Activated CD8-positive, alpha-beta memory T cell treated with anti-CD3 and anti-CD28 coated beads, Interleukin-2, amount 50 U/mL, for 24 hours (primary cell): Measurements from ENCODE around the gene FAM200C.

Experiments
- DNase-seq: peaks from one replicate; pipeline ENCODE4 v3.0.0-alpha.2; 2020; ENCODE audit errors: extremely low read depth

Gene FAM200C

DNA sequence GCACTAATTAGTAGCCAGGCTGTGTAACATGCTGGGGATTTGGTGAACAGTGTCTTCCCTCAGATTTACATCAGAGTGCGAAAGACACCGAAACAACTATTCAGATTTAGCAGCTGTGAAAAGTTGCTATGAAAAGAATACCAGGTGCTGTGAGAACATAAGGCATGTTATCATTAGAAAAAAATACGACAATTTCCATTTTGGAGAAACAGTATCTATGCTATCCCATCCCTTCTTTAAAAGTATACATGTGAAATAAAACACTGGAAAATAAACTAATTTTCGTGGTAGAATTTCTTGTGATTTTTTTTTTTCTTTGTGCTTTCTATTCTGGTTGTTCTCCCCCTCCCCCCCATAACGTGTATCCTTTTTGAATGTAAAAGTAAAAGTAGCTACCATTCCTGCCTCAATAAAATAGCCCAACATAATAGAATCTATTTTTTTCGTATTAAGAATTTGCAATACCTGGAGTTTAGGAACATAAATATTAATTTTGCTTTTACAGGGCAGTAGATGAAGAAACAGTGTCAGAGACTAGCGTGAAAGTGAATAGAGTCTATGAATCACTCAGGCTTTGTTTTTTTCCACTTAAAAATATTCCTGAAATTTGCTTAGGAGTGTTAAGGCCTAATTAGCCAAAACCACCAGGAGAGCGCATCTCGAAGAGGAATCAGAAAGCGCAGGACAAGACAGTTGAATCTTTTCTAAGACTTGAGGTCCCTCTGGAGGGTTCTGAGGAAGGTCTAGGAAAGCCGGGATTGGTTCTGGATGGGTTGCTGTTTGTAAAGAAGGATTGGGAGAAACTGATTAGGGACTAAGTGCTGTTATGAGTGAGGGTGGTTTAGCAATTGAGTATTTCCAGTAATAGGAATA is 19.8 kb upstream of the FAM200C start:
- no peak for DNase-seq

DNA sequence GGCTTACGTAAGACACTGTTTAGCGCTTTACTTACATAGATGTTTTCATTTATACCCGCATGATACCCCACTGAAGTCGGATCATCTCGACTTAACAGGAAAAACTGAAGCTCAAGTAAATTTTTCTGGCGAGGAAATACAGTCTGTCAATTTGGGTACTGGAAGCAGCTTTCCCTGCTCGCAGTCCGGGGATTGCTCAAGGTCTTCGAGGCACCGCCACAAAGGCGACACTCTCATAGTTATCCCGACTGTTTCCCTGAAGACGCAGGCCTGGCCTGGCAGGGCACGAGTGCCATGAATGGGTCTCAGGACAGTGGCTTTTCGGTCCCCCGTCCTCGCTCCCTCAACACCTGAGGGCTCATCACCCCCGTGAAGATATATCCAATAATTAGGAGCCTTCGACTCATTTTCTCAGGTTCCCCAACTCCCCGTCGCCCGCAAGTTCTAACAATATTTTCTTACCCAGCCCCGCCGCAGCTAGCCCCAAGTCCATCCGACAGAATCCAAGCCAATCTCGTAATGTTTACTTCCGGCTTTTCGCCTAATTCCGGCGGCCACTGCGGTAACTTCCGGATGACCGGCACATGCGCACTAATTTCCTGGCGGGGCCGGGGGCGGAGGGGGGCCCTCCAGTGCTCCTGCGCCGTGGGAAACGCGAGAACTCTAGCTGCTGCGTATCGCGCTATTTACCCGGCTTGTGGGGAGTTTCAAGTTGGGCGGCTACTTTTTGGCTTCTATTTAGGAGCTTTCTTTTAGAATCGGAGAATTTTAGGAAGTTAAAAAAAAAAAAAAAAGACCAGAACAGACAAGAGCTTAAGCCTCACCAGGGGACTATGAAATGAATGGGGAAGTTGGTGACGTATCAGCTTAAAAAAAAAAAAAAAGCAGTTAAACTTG is 19.0 kb upstream of the FAM200C start, which contains the start of gene SLU7:
TSS of gene SLU7 (minus strand) at position 521 of the 897 bp plus-strand sequence. CDS start 3,787 bp downstream, outside the sequence.
- peak; percentile 93 for DNase-seq

DNA sequence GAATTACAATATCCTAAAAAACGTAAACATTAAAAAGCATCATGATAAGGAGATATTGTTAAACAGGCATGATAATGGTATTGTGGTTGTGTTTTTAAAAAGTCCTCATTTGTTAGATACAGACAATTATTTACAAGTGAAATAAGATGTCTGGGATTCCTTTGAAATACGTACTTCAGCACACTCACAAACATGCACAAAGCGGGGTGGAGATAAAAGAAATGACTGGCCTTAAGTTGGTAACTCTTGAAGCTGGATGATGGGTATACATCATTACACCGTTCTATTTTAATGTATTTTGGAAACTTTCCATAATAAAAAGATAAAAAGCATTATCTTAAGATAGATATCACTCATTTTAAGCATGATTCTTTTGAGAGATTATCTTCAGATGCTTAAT is 1.0 kb downstream of the FAM200C start:
- no peak for DNase-seq

DNA sequence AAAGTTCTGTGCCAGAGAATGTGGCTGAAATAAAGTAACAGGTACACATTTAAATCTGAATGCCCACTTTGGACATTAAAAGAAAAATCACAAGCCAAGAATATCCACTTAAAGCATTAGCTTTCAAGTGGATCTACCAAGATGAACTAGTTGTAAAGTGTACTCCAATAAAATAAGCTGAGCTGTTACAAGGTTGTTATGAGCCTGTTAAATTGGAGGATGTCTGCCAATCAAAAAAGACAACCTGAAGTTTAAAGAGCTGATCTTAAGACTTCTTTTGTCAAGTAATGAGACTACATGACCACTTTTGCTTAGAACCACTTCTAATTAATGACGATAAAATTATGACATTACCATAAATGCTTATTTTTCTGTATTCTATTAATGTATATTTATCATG is 2.4 kb downstream of the FAM200C start:
- no peak for DNase-seq

DNA sequence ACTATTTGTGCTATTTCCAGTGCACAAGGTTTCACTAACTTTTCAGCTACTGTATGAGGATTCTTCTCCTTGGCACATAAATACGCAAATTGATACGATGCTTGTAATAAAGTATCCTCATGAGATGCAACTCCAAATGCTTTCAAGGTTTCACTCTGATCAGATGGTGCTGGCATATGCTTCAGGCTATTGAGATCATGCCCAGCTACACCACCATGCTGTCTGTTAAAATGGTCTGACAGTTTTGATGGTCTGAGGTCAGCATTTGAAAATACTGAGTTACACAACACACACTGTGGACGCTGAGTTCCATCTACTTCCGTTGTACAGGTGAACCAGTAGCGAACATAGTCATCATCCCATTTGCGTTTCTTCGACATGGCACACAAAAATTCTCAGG is 4.7 kb downstream of the FAM200C start:
- no peak for DNase-seq

DNA sequence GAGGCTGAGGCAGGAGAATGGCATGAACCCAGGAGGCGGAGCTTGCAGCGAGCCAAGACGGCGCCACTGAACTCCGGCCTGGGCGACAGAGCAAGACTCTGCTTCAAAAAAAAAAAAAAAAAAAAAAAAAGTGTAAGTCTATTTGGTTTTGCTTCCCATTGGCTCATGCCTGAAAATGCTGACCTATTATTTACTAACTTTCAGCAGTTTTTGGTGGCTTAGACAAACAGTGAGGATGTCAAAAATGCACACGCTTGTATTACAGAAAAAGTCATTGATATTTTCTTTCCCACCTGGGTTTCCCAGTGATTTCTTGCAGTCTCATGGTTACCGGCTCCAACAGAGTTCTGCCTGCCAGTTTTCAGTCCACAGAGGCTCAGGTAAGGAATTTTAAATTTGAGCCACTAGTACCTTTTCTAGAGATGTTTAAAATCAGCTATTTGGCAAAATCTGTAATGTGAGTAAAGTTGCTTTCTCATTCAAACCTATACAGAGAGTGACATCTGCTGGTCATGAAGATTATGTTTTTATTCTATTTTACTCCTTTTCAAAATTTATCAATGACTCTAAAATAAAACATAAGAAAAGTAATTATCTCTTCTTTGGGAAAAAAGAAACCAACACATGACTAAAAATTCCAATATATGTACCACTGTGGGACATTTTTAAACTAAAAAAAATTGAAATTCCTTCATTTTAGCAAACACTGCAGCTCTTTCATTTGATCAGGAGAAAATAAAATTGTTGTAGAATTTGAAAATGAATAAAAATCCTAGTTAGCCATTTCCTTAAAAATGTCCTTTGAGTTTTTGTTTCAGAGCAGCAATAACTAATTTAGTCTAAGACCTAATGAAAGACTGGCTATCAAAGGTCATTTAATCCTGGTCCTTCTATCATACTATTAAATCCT is 8.8 kb downstream of the FAM200C start:
- no peak for DNase-seq

DNA sequence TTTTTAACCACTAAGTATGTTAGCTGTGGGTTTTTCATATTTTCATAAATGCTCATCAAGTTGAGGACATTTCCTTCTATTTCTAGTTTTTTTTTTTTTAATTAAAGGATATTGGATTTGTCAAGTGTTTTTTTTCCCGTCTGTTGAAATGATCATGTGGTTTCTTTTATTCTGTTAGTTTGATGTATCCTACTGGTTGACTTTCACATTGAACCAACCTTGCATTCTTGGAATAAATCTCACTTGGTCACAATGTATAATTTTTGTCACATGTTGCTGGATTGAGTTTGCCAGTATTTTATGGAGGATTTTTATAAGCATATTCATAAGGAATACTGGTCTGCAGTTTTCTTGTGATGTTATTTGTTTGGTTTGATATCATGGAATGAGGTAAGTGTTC is 12.4 kb downstream of the FAM200C start:
- no peak for DNase-seq

DNA sequence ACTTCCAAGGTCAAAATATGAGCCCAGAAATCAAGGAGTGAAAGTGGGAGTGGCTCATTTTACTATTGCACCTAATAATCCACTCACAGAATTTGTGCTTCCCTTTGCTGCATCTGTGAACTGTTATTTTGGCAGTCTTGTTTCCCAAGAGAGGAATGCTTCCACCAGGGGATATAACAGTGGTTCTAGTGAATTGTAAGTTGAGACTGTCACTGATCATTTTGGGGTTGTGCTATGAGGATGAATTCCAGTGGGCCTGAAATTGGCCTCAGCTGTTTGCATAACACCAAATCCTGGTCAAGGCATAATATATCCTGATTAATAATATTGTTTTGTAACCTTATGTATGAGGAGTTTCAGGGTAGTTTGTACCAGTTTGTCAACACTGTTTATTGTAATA is 14.4 kb downstream of the FAM200C start:
- no peak for DNase-seq

DNA sequence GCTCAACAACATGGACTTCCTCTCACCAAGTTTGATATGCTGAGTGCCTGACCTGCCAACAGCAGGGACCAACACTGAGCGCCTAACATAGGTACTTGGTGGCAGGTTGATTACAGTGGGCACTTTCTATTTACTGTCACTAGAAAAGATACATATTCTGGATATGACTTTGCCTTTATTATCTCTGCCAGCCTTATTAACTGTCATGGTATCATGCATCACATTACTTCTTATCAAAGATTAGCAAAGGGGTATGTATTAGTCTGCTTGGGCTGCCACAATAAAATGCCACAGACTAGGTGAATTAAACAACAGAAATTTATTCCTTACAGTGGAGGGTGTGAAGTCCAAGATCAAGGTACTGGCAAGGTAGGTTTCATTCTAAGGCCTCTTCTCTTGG is 15.2 kb downstream of the FAM200C start:
- DNase-seq: no peak

DNA sequence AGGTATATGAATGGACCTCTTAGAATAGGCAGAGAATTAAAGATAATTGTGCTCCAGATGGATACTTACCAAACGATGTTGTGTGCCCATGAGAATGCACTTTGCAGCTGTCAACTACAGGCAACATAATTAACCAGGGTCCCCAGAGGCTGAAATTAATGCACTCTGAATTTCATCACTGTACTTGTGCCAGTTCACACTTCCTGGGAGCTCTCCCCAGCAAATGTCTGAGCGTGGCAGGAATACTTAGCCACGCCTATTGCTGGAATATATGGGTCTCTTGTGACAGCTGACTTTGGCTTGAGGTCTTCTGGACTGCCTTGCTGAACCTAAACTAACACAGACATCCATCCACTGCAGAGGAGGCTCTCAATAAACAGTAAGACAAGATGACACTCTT is 17.5 kb downstream of the FAM200C start:
- DNase-seq: no peak

DNA sequence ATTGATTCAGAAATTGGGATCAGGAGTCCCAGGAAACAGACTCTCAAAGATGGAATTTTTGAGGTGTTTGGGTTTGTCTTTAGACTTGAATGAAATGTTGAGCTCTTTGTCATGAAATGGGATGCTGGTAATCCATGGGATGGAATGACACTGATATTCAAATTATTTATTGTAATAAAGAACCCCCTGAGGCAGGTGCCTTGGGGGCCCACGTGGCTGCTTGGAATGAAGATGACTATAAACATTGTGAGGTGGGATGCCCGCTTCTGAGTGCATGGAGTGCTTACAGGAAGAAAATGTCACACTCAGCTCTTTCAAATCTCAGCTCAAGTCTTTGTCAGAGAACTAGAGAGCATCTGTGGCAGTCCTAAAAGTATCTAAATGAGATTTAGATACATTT is 19.8 kb downstream of the FAM200C start:
- DNase-seq: no peak

DNA sequence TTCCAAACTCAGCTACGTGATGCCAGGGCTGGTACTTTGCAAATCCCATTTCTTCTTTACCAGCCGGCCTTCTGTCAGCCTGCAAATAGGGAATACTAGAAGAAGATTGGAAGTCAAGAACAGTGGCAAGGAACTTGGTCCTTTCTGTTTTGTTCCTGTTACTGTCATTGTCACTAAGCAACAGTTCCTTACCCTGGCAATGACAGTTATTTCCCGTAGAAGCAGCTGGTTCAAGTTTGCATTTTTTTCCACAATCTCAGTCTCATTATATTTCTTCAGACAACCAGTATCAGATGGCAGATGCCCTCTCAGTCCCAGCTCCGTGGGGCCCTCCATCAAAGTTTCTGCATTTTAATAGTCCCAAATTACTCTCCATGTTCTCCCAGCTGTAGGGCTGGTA is 20.3 kb downstream of the FAM200C start:
- DNase-seq: no peak

DNA sequence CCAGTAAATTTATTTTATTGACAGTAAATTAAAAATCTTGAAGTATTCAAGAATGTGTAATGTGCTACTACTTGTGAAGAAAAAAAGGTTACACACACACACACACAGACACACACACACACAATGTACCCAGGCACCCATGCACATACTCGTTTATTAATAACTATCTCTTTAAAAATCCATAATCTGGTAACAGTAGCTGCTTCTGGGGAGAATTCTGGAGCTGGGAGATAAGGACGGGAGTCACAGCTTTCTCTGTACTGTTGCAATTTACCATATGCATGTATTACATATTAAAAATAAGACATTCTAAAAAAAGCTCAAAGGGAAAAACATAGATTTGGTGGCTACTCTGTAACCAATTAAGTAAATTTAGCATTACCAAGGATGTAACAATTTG is 21.5 kb downstream of the FAM200C start:
- no peak for DNase-seq

DNA sequence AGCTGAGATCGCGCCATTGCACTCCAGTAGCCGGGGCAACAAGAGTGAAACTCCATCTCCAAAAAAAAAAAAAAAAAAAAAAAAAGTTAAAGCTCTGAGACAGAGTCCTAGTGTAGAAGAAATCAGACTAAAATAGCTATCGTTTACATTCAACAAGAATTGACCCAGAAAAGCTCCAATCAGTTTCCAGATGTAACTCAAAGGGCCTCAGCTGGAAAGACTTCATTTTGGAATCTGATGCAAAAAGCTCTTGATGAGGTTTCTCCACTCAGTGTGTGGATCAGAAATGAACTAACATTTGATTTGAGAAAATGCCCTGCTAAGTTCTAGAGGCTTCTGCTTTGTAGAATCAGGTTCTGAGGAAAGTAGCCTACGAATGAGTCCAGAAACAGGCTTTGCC is 22.2 kb downstream of the FAM200C start:
- DNase-seq: no peak

DNA sequence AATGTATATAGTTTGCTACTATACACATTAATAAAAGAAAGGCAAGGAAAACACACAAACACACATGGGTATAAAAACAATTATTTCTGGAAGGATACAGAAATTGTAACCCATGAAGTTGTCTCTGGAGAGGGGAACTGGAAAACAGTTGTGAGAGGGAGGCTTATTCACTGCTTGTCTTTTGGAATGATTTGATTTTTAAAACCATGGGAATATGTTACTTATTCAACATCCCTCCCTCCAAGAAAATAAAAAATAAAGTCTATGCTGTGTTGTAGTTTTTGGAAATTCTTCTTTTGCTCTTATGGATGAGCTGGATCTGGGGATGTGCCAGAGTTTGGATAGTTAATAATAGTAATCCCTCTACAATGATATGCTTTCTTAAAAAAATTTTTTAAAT is 23.4 kb downstream of the FAM200C start:
- no peak for DNase-seq

DNA sequence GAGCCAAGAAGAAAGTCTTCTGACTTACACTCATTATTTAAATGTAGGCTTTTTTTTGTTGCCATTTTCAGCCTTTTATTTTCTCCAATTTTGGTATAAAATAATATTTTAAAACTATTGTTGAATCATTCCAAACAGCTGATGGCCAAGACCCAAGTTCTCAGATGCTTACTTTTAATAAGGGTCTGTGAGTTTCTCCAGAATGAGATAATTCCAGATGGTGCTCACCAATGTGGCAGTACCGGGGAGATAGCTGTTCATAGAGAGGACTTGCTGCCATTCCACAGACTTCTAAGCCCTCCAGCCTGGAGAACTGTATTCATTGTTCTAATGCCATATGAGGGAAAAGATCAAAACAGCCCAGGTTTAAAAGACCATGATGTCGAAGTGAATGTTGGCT is 24.2 kb downstream of the FAM200C start:
- DNase-seq: no peak

DNA sequence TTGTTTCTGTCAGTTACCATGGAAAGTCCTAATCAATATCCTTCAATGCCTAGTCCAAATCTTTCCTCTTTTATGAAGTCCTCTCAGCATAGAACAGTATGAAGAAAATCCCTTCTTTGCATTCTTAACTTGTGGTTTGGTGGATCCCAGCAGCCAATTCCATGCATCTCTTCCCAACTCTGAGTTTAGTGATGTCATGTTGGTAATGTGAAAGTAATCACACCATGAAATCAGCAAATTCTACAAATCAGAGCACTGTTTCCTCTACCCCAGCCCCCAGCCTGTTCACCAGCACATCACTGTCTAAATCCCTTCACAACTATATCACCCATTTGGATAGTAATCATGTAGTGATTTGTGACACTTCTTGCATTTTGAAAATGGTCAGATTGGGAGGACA is 24.7 kb downstream of the FAM200C start:
- DNase-seq: no peak

DNA sequence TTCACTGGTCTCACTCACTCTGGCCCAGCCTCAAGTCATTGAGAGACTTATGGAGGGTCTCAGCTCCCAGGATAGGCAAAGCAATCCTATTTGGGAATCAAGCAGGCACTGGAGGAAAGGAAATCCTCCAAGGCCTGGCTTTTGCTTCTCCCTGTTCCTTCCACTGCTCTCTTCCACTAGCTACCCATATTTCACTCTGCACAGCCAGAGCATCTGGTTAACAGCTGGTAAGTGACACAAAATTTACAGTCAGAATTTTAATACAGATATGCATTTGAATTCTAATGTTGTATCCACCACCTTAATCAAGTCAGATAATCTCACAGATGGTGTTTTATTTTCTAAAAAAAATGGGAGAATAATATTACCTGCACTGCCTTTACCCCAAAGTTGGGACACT is 28.6 kb downstream of the FAM200C start:
- no peak for DNase-seq

DNA sequence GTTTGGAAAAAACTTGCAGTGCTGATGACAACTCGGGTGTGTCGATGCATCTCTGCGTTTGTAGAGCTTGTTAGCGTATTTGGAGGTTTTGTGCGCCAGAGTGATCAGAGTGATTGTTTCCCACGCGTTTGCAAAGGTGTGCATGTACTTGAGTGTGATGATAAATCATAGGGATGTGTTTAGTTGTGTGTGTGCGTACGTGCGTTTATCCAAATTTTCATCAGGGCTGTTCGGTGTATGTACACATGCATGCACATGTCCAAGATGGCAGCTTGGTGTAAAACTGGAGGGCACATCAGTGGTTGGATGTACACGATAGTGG is 29.2 kb downstream of the FAM200C start:
- DNase-seq: no peak

DNA sequence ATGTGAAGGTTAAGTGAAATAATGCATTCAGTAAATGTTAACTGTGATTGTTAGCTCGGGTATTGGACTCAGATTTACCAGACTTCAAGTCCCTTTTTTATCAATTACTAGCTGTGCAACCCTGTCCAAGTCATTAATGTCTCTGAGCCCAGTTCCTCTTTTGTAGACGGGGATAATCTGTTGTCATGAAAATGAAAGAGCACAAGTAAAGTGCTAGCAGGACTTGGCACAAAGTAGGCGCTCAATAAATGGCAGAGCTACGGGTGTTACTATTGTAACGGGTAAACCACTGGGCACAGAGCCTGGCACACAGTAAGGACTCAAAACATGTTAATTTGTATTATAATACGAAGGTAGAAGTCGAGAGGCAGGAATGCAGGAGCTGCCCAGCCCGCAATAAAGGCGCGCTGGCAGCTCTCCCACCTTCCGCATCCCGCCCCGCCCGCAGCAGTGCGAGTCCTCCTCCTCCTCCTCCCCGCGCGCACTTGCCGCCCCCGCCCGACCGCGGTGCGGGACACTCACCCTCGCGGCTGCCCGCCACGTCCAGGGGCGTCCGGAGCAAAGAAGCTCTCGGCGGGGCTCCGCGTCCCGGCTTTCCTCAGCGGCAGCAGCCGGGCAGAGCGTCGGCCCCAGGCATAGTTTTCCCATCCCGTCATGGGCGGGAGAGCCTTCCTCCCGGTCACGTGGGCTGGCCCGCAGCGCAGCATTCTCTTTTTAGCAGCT is 29.7 kb downstream of the FAM200C start, which contains the start of gene C1QTNF2:
TSS of gene C1QTNF2 (minus strand) at position 637 of the 723 bp plus-strand sequence. CDS start 15,615 bp downstream, outside the sequence.
- DNase-seq: no peak

DNA sequence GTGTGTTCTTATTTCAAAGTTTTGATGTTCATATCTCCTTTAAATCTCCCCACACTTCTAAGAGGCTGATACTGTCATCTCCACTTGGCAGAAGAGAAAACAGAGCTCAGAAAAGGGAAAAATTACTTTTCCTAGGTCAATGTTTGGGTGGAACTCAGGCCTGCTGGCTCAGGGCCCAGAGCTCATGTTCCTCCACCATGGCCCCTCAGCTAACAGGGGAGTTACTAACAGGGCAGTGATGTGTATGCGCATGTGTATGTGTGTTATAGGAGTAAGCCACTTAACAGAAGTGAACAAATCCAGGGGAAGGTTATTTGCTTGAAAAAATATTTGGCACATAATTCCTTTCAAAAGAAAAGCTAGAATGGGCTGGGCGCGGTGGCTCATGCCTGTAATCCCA is 32.0 kb downstream of the FAM200C start:
- no peak for DNase-seq
